WTC11 (cell line): ENCODE results near the gene STAT2.

Source experiments
- ATF3 ChIP-seq: sonication (generic); formaldehyde crosslinking; conservative IDR thresholded peaks from 2 replicates; pipeline ENCODE4 v1.8.1; 2022; ENCODE audit warnings: mild to moderate bottlenecking, missing genetic modification reagents
- TCF7 ChIP-seq: sonication (generic); formaldehyde crosslinking; IDR thresholded peaks from 2 replicates; pipeline ENCODE4 v1.8.0; 2022; ENCODE audit warnings: mild to moderate bottlenecking, low read depth, missing genetic modification reagents, moderate library complexity
- TEAD4 ChIP-seq: sonication (generic); formaldehyde crosslinking; IDR thresholded peaks from 2 replicates; pipeline ENCODE4 v1.8.0; 2022; ENCODE audit warnings: mild to moderate bottlenecking, missing genetic modification reagents
- ZNF121 ChIP-seq: sonication (generic); formaldehyde crosslinking; IDR thresholded peaks from 2 replicates; pipeline ENCODE4 v1.8.0; 2023; ENCODE audit warnings: missing genetic modification reagents
- TF ChIP-seq, protein P1 (sequence below): fragments of 200-600 bp; IDR thresholded peaks from 2 replicates; pipeline ENCODE4 v1.8.0; 2022; ENCODE audit warnings: antibody characterized with exemption
- TF ChIP-seq, protein P2 (sequence below): fragments of 250-450 bp; sonication (Bioruptor Pico); IDR thresholded peaks from 2 replicates; pipeline ENCODE4 v2.1.2; 2022; ENCODE audit warnings: mild to moderate bottlenecking, moderate library complexity

DNA sequence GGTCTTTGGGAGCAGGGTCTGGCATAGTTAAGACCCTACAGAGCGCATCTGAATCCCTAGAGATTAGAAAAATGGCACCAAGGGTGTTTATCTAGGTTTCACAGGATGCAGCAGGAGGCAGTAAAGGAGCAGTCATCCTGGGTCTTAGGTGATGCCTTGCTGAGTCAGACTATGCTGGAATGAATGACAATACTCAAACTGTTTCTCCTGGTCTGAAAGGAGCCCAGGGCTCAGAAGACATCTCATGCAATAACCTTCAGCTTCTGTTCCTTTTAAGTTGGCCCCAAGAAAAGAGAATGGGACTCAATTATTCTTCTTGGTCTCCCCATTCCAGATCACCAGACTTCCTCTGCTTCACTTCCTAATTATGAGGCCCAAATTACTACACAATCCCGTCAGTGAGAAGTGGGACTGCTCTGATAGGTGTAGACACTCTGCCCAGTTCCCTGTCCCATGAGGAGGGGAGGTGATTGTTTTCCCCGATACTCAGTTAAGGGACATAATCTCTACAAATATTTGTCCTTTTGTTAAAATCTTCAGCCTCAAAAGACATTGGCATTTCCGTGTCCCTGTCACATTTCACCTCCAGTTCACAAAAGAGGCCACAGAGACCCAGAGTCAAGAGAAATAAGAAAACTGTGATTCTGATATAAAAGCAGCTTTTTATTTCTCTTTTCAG, 17.5 kb upstream of the STAT2 start:
- TF ChIP-seq, protein P1, sequence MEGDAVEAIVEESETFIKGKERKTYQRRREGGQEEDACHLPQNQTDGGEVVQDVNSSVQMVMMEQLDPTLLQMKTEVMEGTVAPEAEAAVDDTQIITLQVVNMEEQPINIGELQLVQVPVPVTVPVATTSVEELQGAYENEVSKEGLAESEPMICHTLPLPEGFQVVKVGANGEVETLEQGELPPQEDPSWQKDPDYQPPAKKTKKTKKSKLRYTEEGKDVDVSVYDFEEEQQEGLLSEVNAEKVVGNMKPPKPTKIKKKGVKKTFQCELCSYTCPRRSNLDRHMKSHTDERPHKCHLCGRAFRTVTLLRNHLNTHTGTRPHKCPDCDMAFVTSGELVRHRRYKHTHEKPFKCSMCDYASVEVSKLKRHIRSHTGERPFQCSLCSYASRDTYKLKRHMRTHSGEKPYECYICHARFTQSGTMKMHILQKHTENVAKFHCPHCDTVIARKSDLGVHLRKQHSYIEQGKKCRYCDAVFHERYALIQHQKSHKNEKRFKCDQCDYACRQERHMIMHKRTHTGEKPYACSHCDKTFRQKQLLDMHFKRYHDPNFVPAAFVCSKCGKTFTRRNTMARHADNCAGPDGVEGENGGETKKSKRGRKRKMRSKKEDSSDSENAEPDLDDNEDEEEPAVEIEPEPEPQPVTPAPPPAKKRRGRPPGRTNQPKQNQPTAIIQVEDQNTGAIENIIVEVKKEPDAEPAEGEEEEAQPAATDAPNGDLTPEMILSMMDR: no peak
- TF ChIP-seq TEAD4 (CRISPR knock-in tag): no peak
- TF ChIP-seq ATF3 (CRISPR knock-in tag): no peak
- TF ChIP-seq ZNF121 (CRISPR knock-in tag): no peak
- TF ChIP-seq, protein P2, sequence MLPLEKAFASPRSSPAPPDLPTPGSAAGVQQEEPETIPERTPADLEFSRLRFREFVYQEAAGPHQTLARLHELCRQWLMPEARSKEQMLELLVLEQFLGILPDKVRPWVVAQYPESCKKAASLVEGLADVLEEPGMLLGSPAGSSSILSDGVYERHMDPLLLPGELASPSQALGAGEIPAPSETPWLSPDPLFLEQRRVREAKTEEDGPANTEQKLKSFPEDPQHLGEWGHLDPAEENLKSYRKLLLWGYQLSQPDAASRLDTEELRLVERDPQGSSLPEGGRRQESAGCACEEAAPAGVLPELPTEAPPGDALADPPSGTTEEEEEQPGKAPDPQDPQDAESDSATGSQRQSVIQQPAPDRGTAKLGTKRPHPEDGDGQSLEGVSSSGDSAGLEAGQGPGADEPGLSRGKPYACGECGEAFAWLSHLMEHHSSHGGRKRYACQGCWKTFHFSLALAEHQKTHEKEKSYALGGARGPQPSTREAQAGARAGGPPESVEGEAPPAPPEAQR: no peak
- no peak for TF ChIP-seq TCF7 (CRISPR knock-in tag)
